OCI-LY7 (cell line): ENCODE results near the gene TMEM132E.

Experiments used
- EZH2phosphoT487 ChIP-seq: fragments of 200-600 bp; sonication (generic); IDR thresholded peaks from 2 replicates; pipeline ENCODE4 v1.6.1; 2018; ENCODE audit warnings: low read depth, borderline replicate concordance, mild to moderate bottlenecking, mixed run types, antibody characterized with exemption, low read length, moderate library complexity, mixed read lengths
- TF ChIP-seq, protein P1 (sequence below): fragments of 200-600 bp; sonication (generic); conservative IDR thresholded peaks from 2 replicates; pipeline ENCODE4 v1.5.1; 2014; ENCODE audit warnings: mild to moderate bottlenecking, antibody characterized with exemption, low read length, moderate library complexity, mixed read lengths

DNA sequence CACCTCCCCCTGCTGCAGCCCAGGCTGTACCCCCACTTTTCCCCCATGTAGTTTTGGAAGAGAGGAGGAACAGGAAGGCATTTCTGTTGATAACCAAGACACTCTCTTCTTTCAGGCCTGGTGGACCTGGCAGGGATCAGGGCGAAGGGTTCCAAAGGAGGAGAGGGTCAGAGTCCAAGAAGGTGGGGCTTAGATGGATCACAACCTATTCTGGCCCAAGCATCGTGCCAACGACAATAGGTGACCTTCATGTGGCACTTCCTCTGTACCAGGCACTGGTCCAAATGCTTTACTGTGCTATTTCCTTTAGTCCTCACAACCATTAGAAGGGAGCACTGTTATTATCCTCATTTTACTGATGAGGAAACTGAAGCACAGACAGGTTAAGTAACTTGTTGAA, 84.3 kb downstream of the TMEM132E start:
- TF ChIP-seq, protein P1, sequence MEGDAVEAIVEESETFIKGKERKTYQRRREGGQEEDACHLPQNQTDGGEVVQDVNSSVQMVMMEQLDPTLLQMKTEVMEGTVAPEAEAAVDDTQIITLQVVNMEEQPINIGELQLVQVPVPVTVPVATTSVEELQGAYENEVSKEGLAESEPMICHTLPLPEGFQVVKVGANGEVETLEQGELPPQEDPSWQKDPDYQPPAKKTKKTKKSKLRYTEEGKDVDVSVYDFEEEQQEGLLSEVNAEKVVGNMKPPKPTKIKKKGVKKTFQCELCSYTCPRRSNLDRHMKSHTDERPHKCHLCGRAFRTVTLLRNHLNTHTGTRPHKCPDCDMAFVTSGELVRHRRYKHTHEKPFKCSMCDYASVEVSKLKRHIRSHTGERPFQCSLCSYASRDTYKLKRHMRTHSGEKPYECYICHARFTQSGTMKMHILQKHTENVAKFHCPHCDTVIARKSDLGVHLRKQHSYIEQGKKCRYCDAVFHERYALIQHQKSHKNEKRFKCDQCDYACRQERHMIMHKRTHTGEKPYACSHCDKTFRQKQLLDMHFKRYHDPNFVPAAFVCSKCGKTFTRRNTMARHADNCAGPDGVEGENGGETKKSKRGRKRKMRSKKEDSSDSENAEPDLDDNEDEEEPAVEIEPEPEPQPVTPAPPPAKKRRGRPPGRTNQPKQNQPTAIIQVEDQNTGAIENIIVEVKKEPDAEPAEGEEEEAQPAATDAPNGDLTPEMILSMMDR = no peak
- no peak for TF ChIP-seq EZH2phosphoT487
